Right renal cortex interstitium (tissue), 3 donors: ENCODE data around the gene LRRC73. TPM values are rescaled to one million over a fixed set of nuclear protein-coding genes. Genes with fewer than 3 reads are reported as not detected.

ENCODE experiments used
- DNase-seq, 3 donors: peaks; one replicate each; pipeline ENCODE4 v3.0.0-alpha.2; 2013; ENCODE audit warnings: low read depth in 3 of 3, low spot score in 2 of 3
- polyA plus RNA-seq, 3 donors: library from polyadenylated mRNA; unstranded; fragments of 120-200 nt; gene quantifications; one replicate each; pipeline ENCODE4 v1.2.1, GENCODE V29; 2013; ENCODE audit not compliant: insufficient read length in 3 of 3

The LRRC73 gene
- polyA plus RNA-seq, 3 donors = 0.86 to 1.1 (median 1.0) TPM

GRCh38 chr6:43493833-43494232, 16.3 kb downstream of the LRRC73 start:
- DNase-seq = no peak

- no peak for DNase-seq
Measured at GRCh38 chr6:43493230-43493629, 16.9 kb downstream of the LRRC73 start.

GRCh38 chr6:43492673-43493072, 17.5 kb downstream of the LRRC73 start:
- DNase-seq = no peak

GRCh38 chr6:43491750-43492661, 18.1 kb downstream of the LRRC73 start:
- DNase-seq = no peak

- DNase-seq = no peak
Measured at GRCh38 chr6:43490523-43490939, 19.6 kb downstream of the LRRC73 start.

GRCh38 chr6:43489277-43490072, 20.7 kb downstream of the LRRC73 start:
- no peak for DNase-seq

- DNase-seq = no peak
Measured at GRCh38 chr6:43488667-43489276, 21.4 kb downstream of the LRRC73 start.

GRCh38 chr6:43481591-43482236, 28.4 kb downstream of the LRRC73 start:
- DNase-seq = no peak

- no peak for DNase-seq
Measured at GRCh38 chr6:43481075-43481474, 29.1 kb downstream of the LRRC73 start.

GRCh38 chr6:43478008-43478372, 32.2 kb downstream of the LRRC73 start:
- no peak for DNase-seq

- DNase-seq = peak; percentile 67 to 86 (median 81)
Measured at GRCh38 chr6:43477235-43478007, 32.7 kb downstream of the LRRC73 start, which contains the start of gene TJAP1. Gene TJAP1, plus strand, starts transcription at chr6:43477570. Its CDS starts 21,432 bp downstream, at chr6:43499002.

- no peak for DNase-seq
Measured at GRCh38 chr6:43476746-43477145, 33.4 kb downstream of the LRRC73 start.

GRCh38 chr6:43475516-43475915, 34.6 kb downstream of the LRRC73 start:
- no peak for DNase-seq

GRCh38 chr6:43472515-43472914, 37.6 kb downstream of the LRRC73 start:
- no peak for DNase-seq

- no peak for DNase-seq
Measured at GRCh38 chr6:43471399-43471798, 38.7 kb downstream of the LRRC73 start.

GRCh38 chr6:43469947-43470346, 40.2 kb downstream of the LRRC73 start:
- no peak for DNase-seq

GRCh38 chr6:43468748-43469681, 41.1 kb downstream of the LRRC73 start:
- DNase-seq = no peak

GRCh38 chr6:43468240-43468639, 41.9 kb downstream of the LRRC73 start:
- DNase-seq = no peak

GRCh38 chr6:43467752-43468151, 42.4 kb downstream of the LRRC73 start:
- DNase-seq = no peak
